ENCODE results near the gene OR56A5.

Gene OR56A5

GRCh38 chr11:5932671-5933070, 35.6 kb downstream of the OR56A5 start:
- no peak for DNase-seq

GRCh38 chr11:5931061-5931460, 37.2 kb downstream of the OR56A5 start:
- DNase-seq, result no peak

- DNase-seq, result no peak
Measured at GRCh38 chr11:5930614-5931013, 37.7 kb downstream of the OR56A5 start.

- no peak for DNase-seq
Measured at GRCh38 chr11:5929571-5930368, 38.5 kb downstream of the OR56A5 start.

- DNase-seq, result no peak
Measured at GRCh38 chr11:5928811-5929210, 39.5 kb downstream of the OR56A5 start.

- DNase-seq, result no peak
Measured at GRCh38 chr11:5928271-5928670, 40.0 kb downstream of the OR56A5 start.

GRCh38 chr11:5923794-5924193, 44.5 kb downstream of the OR56A5 start:
- DNase-seq, result no peak

GRCh38 chr11:5923427-5923776, 44.9 kb downstream of the OR56A5 start:
- no peak for DNase-seq

- DNase-seq, result no peak
Measured at GRCh38 chr11:5922749-5923426, 45.4 kb downstream of the OR56A5 start.
